ENCODE results near the gene ARPC5L.
A peak's percentile ranks its signal among the peaks of the same experiment; 100 is the strongest.

ARPC5L gene

DNA sequence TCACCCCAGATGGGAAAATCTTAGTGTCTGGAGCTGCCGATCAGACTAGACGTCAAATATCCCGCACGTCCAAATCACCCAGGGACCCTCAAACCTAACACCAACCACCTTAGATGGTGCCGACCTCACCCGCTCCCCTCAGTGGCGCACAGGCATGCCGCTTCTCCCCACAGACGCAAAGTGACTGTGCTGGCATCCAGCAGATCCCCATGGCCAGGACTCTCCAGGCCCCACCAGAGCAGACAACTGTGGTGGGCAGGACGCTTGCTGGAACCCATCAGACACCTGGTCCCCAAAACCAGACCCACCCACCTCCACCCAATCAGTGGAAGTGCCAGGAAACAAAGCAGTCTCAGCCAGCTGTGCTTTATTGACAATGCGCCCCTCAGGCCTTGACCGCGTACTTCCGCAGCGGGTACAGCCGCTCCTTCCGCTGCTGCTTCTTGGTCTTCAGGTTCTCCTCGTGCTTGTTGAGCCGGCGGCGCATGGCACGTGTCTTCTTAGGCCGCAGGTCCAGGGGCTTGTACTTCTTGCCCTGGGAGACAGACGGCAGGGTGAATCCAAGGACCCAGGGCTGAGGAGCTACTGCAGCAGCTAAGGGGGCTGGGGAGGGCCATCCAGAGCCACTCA is 4.3 kb upstream of the ARPC5L start:
- in situ Hi-C loops (cut with HindIII; ENCODE audit: low sequenced_read_pairs), result no loop called here
- H3K4me3 ChIP-seq (ENCODE audit: low read depth, low read length), result no peak overlapping the region
- DNase-seq (ENCODE audit: low read depth), result no peak
- TF ChIP-seq, protein P1, sequence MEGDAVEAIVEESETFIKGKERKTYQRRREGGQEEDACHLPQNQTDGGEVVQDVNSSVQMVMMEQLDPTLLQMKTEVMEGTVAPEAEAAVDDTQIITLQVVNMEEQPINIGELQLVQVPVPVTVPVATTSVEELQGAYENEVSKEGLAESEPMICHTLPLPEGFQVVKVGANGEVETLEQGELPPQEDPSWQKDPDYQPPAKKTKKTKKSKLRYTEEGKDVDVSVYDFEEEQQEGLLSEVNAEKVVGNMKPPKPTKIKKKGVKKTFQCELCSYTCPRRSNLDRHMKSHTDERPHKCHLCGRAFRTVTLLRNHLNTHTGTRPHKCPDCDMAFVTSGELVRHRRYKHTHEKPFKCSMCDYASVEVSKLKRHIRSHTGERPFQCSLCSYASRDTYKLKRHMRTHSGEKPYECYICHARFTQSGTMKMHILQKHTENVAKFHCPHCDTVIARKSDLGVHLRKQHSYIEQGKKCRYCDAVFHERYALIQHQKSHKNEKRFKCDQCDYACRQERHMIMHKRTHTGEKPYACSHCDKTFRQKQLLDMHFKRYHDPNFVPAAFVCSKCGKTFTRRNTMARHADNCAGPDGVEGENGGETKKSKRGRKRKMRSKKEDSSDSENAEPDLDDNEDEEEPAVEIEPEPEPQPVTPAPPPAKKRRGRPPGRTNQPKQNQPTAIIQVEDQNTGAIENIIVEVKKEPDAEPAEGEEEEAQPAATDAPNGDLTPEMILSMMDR (IDR thresholded peaks at IDR 0.05; ENCODE audit: low read depth, low read length, missing control alignments), result no peak

DNA sequence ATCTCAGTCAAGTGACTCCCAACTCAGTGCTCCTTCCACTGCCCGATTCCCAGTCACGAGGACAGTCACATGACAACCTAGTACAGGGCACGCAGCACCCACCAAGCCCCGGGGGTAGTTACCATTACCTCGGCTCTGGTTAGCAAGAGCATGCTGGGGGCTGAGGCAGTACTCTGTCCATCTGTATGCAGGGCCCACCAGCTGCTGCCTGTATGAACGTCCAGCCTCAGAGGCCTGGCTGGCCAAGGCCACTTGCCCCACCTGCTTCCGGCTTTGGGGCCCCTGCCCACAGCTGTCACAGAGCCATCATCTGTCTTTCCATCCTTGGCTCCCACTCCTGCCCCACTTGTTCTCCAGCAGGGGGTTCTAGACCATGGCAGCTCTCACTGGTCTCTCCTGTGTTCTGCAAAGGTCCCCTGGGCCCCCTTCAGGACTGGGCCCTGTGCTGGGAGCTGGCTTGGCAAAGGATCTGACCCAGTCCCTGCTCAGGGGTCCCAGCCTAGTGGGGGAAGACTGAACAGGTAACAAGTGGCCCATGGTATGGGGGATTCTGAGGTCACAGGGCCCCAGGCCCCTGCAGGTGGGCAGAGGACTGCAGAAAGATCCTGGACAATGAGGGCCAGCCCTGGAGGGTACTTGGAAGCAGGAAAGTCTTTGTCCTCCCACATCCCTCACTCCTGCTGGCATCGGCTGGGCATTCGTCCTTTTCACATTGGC is 3.4 kb upstream of the ARPC5L start:
- in situ Hi-C loops (cut with HindIII; ENCODE audit: low sequenced_read_pairs), result no loop called here
- no peak for DNase-seq (ENCODE audit: low read depth)
- TF ChIP-seq, protein P1 (IDR thresholded peaks at IDR 0.05; ENCODE audit: low read depth, low read length, missing control alignments), result peak; percentile 12
- H3K4me3 ChIP-seq (ENCODE audit: low read depth, low read length), result no peak overlapping the region

DNA sequence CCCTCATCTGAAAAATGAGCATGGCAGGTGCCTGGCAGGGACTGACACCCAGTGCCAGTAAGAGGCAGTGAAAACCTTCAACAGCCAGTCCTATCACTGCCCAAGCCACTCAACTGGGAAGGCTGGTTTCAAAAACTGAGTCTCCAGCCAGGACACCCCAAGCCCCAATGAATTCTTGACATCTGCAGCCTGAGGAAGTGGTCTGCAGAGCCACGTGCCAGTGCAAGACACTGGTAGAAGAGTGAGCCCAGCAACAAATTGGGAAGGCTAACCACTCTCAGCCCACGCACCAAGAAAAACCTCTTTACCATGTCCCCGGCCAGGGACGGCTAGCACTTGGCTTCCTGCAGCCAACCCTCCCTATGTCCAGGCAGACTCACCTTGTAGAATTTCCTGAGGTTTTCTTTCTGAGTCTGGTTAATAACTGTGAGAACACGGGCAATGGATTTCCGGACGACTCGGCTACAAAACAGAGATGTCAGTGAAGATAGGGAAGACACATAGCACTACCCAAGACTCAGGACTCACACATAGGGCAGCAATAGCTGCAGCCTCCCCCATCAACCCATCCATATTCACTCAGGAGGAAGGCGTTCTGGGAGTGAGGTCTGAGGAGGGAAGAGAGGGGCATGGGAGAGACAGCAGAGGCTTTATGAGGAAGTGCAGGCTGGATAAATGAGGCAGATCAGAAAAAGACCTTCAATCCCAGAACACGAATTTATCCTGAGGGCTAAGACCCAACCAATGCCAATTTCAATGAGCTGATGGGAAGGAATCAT is 1.9 kb upstream of the ARPC5L start:
- peak overlapping the region; percentile 92 for H3K4me3 ChIP-seq (ENCODE audit: low read depth, low read length)
- DNase-seq (ENCODE audit: low read depth), result no peak
- TF ChIP-seq, protein P1 (IDR thresholded peaks at IDR 0.05; ENCODE audit: low read depth, low read length, missing control alignments), result no peak
- in situ Hi-C loops (cut with HindIII; ENCODE audit: low sequenced_read_pairs), result no loop called here

DNA sequence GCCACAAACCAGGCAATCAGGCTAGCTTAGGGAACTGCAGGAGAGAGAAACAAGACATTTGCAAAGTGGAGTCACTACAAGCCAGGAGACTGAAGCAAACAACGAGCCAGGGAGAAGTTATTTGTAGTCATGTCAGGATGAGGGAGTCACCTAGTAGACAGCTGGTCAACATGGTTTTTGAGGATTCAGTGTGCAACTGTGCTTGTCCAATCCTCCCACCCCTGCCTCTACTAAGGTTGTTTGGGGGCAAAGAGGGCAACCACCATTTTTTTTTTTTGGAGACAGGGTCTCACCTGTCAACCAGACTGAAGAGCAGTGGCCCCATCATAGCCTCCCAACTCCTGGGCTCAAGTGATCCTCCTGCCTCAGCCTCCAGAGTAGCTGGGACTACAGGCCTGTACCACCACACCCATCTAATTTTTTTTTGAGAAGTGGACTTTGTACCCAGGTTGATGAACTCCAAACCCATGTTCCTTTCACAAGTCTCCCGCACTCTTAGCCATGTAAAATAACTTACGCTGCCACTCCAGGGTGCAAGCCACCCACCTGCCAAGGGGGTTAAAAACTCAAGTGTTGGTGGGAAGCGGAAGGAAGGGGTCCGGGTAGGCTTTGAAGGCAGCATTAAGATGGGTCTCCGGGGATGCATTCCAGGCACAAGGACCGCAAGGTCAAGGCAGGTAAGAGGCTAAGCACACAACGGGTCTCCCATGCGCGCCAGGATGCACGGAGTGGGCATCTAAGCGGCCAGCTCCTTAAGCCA is 1.2 kb upstream of the ARPC5L start:
- TF ChIP-seq, protein P1 (IDR thresholded peaks at IDR 0.05; ENCODE audit: low read depth, low read length, missing control alignments), result no peak
- no peak for DNase-seq (ENCODE audit: low read depth)
- in situ Hi-C loops (cut with HindIII; ENCODE audit: low sequenced_read_pairs), result no loop called here
- H3K4me3 ChIP-seq (ENCODE audit: low read depth, low read length), result peak overlapping the region; percentile 92

DNA sequence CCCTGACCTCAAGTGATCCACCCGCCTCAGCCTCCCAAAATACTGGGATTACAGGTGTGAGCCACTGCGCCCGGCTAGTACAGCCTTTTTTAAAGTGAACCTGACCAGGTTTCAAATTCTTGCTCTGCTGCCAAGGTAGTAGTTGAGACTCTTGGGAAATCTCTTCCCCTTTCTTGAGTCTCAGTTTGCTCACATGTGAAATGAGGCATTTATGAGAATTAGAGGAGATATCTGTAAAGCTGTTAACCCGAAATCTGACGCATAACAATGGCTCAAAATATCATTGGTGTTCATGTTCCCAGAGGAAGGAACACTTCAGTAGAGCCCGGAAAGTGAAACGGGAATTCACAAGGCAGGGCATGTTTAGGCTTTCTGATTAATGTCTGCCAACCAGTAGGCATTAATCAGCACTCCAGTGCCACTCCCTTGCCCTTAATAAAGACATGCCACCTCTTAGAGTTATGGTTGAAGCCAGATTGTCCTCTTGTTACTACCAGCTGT is 1.5 kb downstream of the ARPC5L start:
- DNase-seq (ENCODE audit: low read depth), result no peak
- TF ChIP-seq, protein P1 (IDR thresholded peaks at IDR 0.05; ENCODE audit: low read depth, low read length, missing control alignments), result no peak
- in situ Hi-C loops (cut with HindIII; ENCODE audit: low sequenced_read_pairs), result no loop called here
- no peak overlapping the region for H3K4me3 ChIP-seq (ENCODE audit: low read depth, low read length)
